ENCODE results near the gene FAAP100. TPM values are rescaled to one million over a fixed set of nuclear protein-coding genes. Genes with fewer than 3 reads are reported as not detected.
A peak's percentile ranks its signal among the peaks of the same experiment; 100 is the strongest.

FAAP100 gene
- total RNA-seq, 6 experiments from 2014 or later = 13.1 to 17.1 (median 15.2) TPM

- Histone ChIP-seq H3K4me3 (no peak overlapping the region), H3K27me3 (no peaks in the 10 kb centered on the region), H3K4me1 (no peaks in the 10 kb centered on the region), H3K27ac (no peak overlapping the region), H3K9me3 (no peaks in the 10 kb centered on the region), H3K36me3 (peaks cover 14 to 88% (median 37%) of the 10 kb centered on the region in 4 donors)
- ATAC-seq (peak in 1 of 4 donors; percentile 33), DNase-seq (no peak)
- intact Hi-C loops (cut with DNase I) = loop anchor here in 1 of 2 donors (10.0 kb wide), 1 partner anchor 58 kb away; no protein-coding TSS in a partner anchor
- TF ChIP-seq POLR2A (IDR thresholded peaks at IDR 0.05) (no peak), CTCF (IDR thresholded peaks at IDR 0.05) (no peak)
- WGBS (ENCODE audit: insufficient coverage, low coverage, low lambda C conversion rate, missing lambda C conversion rate) = 95% methylated on average over 9 of the region's 11 CpGs
These were observed 41.1 kb upstream of the FAAP100 start for GRCh38 chr17:81593105-81593871.

- H3K4me3 ChIP-seq = no peak overlapping the region
- no peaks in the 10 kb centered on the region for H3K4me1 ChIP-seq
- no peaks in the 10 kb centered on the region for H3K9me3 ChIP-seq
- no peak for ATAC-seq
- no peak for DNase-seq
- no peaks in the 10 kb centered on the region for H3K27me3 ChIP-seq
- peaks cover 14 to 95% (median 37%) of the 10 kb centered on the region in 4 donors for H3K36me3 ChIP-seq
- TF ChIP-seq CTCF (IDR thresholded peaks at IDR 0.05) = no peak
- no peak for TF ChIP-seq POLR2A (IDR thresholded peaks at IDR 0.05)
- WGBS (ENCODE audit: insufficient coverage, low coverage, low lambda C conversion rate, missing lambda C conversion rate) = 83% methylated on average over 5 of the region's 14 CpGs
- no peak overlapping the region for H3K27ac ChIP-seq
- intact Hi-C loops (cut with DNase I) = loop anchor here in 1 of 2 donors (10.0 kb wide), 1 partner anchor 57 kb away; no protein-coding TSS in a partner anchor
These were observed 39.8 kb upstream of the FAAP100 start for GRCh38 chr17:81591971-81592370.

- intact Hi-C loops (cut with DNase I) = loop anchor here in 1 of 2 donors (10.0 kb wide), 1 partner anchor 55 kb away; no protein-coding TSS in a partner anchor
- TF ChIP-seq POLR2A (IDR thresholded peaks at IDR 0.05) = no peak
- TF ChIP-seq CTCF (IDR thresholded peaks at IDR 0.05) = no peak
- no peak overlapping the region for H3K27ac ChIP-seq
- peaks cover 9 to 95% (median 31%) of the 10 kb centered on the region in 4 donors for H3K36me3 ChIP-seq
- H3K9me3 ChIP-seq = no peaks in the 10 kb centered on the region
- 100% methylated on average over 2 of the region's 8 CpGs for WGBS (ENCODE audit: insufficient coverage, low coverage, low lambda C conversion rate, missing lambda C conversion rate)
- H3K4me1 ChIP-seq = peaks cover 0 to 1% (median 0%) of the 10 kb centered on the region in 4 donors
- ATAC-seq (peak in 1 of 4 donors; percentile 29), DNase-seq (no peak)
- H3K27me3 ChIP-seq = no peaks in the 10 kb centered on the region
- H3K4me3 ChIP-seq = no peak overlapping the region
These were observed 38.0 kb upstream of the FAAP100 start for GRCh38 chr17:81590121-81590520.

GRCh38 chr17:81589612-81590011 is 37.5 kb upstream of the FAAP100 start:
- DNase-seq = no peak
- H3K36me3 ChIP-seq = peaks cover 8 to 90% (median 31%) of the 10 kb centered on the region in 4 donors
- intact Hi-C loops (cut with DNase I) = loop anchor here in 1 of 2 donors (10.0 kb wide), 1 partner anchor 55 kb away; no protein-coding TSS in a partner anchor
- no peak for ATAC-seq
- no peaks in the 10 kb centered on the region for H3K27me3 ChIP-seq
- no peak overlapping the region for H3K4me3 ChIP-seq
- no peak overlapping the region for H3K27ac ChIP-seq
- WGBS (ENCODE audit: insufficient coverage, low coverage, low lambda C conversion rate, missing lambda C conversion rate) = 96% methylated on average over 3 of the region's 5 CpGs
- H3K9me3 ChIP-seq = no peaks in the 10 kb centered on the region
- H3K4me1 ChIP-seq = peaks cover 0 to 5% (median under 1%) of the 10 kb centered on the region in 4 donors
- TF ChIP-seq CTCF (IDR thresholded peaks at IDR 0.05) = no peak
- no peak for TF ChIP-seq POLR2A (IDR thresholded peaks at IDR 0.05)

All from right lobe of liver (tissue), 6 donors.